GDM1 (cell line): Measurements from ENCODE around the gene APBA2.
"Not testable (repeated sequence)": the region's sequence is repeated elsewhere in the genome, so short reads cannot be mapped to it uniquely, and the experiment has no call there.

Experiments used
- DNase-seq: peaks from one replicate; lab custom pipeline; 2025; lab: John Stamatoyannopoulos, UW

APBA2 gene

GRCh38 chr15:28885630-28886430, at the start of gene APBA2:
APBA2 (plus strand) TSS chr15:28885974; CDS start chr15:29053885, 167,911 bp downstream.
- DNase-seq, result no peak

- not testable (repeated sequence) for DNase-seq
Measured at GRCh38 chr15:28840285-28840684, 45.5 kb upstream of the APBA2 start.

DNA sequence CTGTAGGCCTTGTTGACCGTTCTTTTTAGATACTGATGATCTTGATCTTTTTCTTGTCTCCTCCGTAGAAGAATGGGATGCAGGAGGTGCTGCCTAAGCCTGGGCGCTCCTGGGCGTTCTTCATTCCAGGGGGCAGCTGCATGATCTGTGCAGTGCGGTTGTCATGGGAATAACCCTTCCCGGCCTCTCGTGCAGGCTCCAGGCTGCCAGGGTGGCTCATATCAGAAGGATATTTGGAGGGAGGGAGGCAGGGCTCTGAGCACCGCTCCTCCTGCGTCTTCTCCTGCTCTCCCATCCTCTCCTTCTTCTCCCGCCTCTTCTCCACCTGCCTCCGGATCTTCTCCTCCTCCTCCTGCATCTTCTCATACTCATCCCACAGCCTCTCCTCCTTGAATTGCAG, 43.6 kb upstream of the APBA2 start:
- DNase-seq, result not testable (repeated sequence)

GRCh38 chr15:28843520-28843919, 42.3 kb upstream of the APBA2 start:
- DNase-seq, result not testable (repeated sequence)

- DNase-seq, result not testable (repeated sequence)
Measured at GRCh38 chr15:28844147-28844546, 41.6 kb upstream of the APBA2 start.

GRCh38 chr15:28847247-28847646, 38.5 kb upstream of the APBA2 start:
- DNase-seq, result not testable (repeated sequence)

GRCh38 chr15:28847959-28848358, 37.8 kb upstream of the APBA2 start:
- not testable (repeated sequence) for DNase-seq

GRCh38 chr15:28848521-28848920, 37.3 kb upstream of the APBA2 start, which contains the start of gene GOLGA6L7:
GOLGA6L7 (minus strand) TSS chr15:28848644; CDS start chr15:28848549, 95 bp downstream.
- DNase-seq, result not testable (repeated sequence)

- not testable (repeated sequence) for DNase-seq
Measured at GRCh38 chr15:28849271-28849670, 36.5 kb upstream of the APBA2 start.

DNA sequence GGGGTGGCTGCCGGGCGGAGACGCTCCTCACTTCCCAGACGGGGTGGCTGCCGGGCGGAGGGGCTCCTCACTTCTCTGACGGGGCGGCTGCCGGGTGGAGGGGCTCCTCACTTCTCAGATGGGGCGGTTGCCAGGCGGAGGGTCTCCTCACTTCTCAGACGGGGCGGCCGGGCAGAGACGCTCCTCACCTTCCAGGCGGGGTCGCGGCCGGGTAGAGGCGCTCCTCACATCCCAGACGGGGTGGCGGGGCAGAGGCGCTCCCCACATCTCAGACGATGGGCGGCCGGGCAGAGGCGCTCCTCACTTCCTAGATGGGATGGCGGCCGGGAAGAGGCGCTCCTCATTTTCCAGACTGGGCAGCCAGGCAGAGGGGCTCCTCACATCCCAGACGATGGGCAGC, 36.0 kb upstream of the APBA2 start:
- DNase-seq, result not testable (repeated sequence)

DNA sequence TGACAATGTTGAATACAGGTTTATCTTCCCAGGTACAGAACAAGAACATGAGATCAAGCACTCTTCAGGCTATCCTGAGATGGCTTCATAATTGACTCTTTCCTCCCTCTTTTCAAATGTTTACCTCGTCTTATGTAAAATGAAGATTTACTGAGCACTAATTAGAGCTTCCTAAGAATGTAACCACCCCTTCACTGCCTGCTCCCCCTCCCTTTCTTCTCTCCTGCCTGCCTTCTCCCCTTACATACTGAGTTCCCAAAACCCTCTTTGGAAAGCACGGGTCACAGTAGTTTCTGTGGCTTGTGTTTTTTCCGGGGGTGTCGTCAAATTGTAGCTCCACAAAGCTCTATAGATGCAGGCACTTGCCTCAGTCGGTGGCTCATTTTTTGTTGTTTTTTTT, 32.1 kb upstream of the APBA2 start:
- not testable (repeated sequence) for DNase-seq

- not testable (repeated sequence) for DNase-seq
Measured at GRCh38 chr15:28854578-28854977, 31.2 kb upstream of the APBA2 start.

GRCh38 chr15:28861031-28861534, 24.7 kb upstream of the APBA2 start:
- DNase-seq, result no peak

- DNase-seq, result not testable (repeated sequence)
Measured at GRCh38 chr15:28861589-28862293, 24.0 kb upstream of the APBA2 start.

GRCh38 chr15:28868744-28869345, 16.9 kb upstream of the APBA2 start:
- DNase-seq, result no peak

- DNase-seq, result no peak
Measured at GRCh38 chr15:28871168-28871567, 14.6 kb upstream of the APBA2 start.

DNA sequence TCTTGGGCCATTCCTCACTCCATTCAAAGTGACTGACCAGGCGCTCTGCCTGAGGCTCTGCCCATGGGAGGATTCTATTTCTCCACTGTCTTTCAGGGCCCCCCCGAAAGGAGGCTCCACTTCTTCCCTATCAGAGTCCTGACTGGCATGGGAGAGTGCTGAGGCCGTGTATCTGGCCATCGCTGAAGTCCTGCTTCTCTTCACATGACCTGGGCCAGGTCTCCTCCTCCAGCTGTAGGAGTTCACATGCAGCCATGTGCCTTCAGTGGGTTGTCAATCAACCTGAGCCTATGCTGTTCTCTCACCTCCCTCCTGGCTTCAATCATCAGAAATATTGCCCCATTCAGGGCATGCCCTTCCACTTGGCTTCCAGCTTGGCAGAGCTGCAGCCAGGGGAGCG, 12.8 kb upstream of the APBA2 start:
- no peak for DNase-seq

- DNase-seq, result no peak
Measured at GRCh38 chr15:28873585-28874190, 12.1 kb upstream of the APBA2 start.

DNA sequence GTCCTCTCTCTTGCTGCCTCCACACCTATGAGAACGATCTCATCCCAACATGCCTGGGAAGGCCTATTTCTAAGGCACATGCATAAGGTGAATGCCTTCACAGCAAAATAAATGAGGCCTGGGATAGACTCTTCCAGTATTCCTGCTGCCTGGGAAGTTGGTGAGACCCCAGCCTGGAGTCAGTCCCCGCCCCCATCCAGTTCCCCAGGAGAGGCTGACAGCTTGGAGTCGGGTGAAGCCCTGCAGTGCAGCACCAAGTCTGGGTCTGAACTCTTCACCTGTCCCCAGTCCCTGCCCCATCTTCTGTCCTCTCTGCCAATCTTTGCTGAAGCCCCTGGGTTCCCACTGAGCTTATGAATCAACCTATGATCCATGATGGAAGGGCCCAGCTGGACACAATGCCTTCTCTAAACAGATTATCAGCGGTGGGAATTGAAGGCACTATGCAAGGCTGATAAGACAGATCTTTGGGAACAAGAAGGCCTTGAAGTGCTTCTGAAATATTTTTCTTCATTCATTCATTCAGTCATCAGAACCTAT, 10.2 kb upstream of the APBA2 start:
- DNase-seq, result no peak

- DNase-seq, result no peak
Measured at GRCh38 chr15:28876131-28876844, 9.5 kb upstream of the APBA2 start.

DNA sequence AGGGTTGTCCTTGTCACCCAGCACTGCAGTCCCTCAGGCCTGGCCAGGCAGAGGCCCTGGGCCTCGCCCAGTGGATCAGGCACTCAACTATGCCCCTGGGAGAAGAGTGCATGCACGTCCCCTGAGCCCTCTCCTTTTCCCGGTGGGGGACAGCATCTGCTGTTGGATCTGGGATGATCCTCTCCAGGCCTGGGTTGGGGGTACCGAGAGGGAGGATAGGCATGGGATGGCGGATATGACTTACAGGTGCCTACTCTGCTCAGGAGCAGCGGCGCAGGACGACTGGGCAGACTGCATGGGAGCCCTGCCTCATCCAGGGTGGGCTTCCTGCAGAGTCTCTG, 9.0 kb upstream of the APBA2 start:
- DNase-seq, result no peak
